Skeletal muscle tissue (tissue), 4 donors: ENCODE measurements around the gene ZNF22. TPM values are rescaled to one million over a fixed set of nuclear protein-coding genes. Genes with fewer than 3 reads are reported as not detected.

ENCODE experiments used
- H3K27ac ChIP-seq: one replicate; pipeline ENCODE4 v1.7.0; 2013; ENCODE audit warnings: mild to moderate bottlenecking, low read depth, low read length, inconsistent platforms
- H3K27me3 ChIP-seq, 3 donors: one replicate each; pipeline ENCODE4 v1.7.0; 2013; ENCODE audit warnings: low read length in 3 of 3; ENCODE audit not compliant: control insufficient read depth in 3 of 3, insufficient read depth in 3 of 3
- H3K36me3 ChIP-seq, 3 donors: one replicate each; pipeline ENCODE4 v1.7.0; 2013; ENCODE audit warnings: low read length in 3 of 3; ENCODE audit not compliant: control insufficient read depth in 3 of 3, insufficient read depth in 3 of 3
- H3K4me1 ChIP-seq, 3 donors: one replicate each; pipeline ENCODE4 v1.7.0; 2013; ENCODE audit warnings: low read length in 3 of 3, mild to moderate bottlenecking in 3 of 3; ENCODE audit not compliant: control insufficient read depth in 3 of 3, insufficient read depth in 3 of 3
- H3K4me3 ChIP-seq, 3 donors: one replicate each; pipeline ENCODE4 v1.7.0; 2013; ENCODE audit warnings: low read length in 3 of 3
- H3K9ac ChIP-seq, 3 donors: one replicate each; pipeline ENCODE4 v1.7.0; 2013; ENCODE audit warnings: low read length in 3 of 3, mild to moderate bottlenecking in 3 of 3, moderate library complexity in 2 of 3, low read depth in 1 of 3
- H3K9me3 ChIP-seq, 3 donors: one replicate each; pipeline ENCODE4 v1.7.0; 2013; ENCODE audit warnings: low read length in 3 of 3; ENCODE audit not compliant: control insufficient read depth in 3 of 3
- total RNA-seq: library from RNA; depleted of rRNA; stranded (reverse); fragments of >200 nt; gene quantifications from one replicate; pipeline ENCODE4 v1.2.3, GENCODE V29; 2014
- donor health status: Osteomylitis.

ZNF22 gene
- total RNA-seq, 1 donor from 2014 or later: 25.6 TPM

DNA sequence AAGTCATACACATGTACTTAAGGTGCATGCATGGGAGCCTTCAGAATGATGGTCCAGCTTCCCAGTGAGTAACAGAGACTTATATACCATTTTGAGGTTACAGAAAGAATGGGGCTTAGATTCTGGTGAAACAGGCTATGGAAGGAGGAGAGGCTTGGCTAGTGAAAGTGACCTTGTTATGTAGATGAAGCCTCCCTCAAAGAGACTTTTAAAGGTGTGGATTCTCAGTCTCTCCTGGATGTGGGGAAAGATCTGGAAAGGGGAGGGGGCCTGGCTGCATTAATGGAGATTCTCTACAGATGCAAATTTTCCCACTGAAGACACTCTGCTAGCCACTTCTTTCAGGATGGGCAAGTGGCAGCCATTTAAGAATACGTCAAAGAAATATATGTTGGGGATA lies 35.6 kb upstream of the ZNF22 start:
- H3K9me3 ChIP-seq: no peaks in the 10 kb centered on the region
- peak overlapping the region in 1 of 3 donors; percentile 82 for H3K9ac ChIP-seq
- H3K27ac ChIP-seq: peak overlapping the region; percentile 88
- H3K4me3 ChIP-seq: no peak overlapping the region
- peaks cover 0 to 6% (median 4%) of the 10 kb centered on the region in 3 donors for H3K36me3 ChIP-seq
- H3K4me1 ChIP-seq: peaks cover 93 to 99% (median 94%) of the 10 kb centered on the region in 3 donors
- H3K27me3 ChIP-seq: no peaks in the 10 kb centered on the region

- Histone ChIP-seq H3K4me3 (no peak overlapping the region), H3K9ac (peak overlapping the region in 2 of 3 donors; percentile 12 to 82), H3K9me3 (no peaks in the 10 kb centered on the region), H3K4me1 (peaks cover 90 to 96% (median 91%) of the 10 kb centered on the region in 3 donors), H3K27me3 (no peaks in the 10 kb centered on the region), H3K27ac (peak overlapping the region; percentile 88), H3K36me3 (peaks cover 0 to 8% (median 7%) of the 10 kb centered on the region in 3 donors)
Measured at GRCh38 chr10:44965651-44966097, 35.0 kb upstream of the ZNF22 start.

GRCh38 chr10:44966129-44966815 lies 34.5 kb upstream of the ZNF22 start:
- Histone ChIP-seq H3K9ac (peak overlapping the region in 1 of 3 donors; percentile 82), H3K27me3 (no peaks in the 10 kb centered on the region), H3K4me1 (peaks cover 85 to 95% (median 89%) of the 10 kb centered on the region in 3 donors), H3K36me3 (peaks cover 4 to 14% (median 12%) of the 10 kb centered on the region in 3 donors), H3K4me3 (peak overlapping the region in 1 of 3 donors; percentile 13), H3K9me3 (no peaks in the 10 kb centered on the region), H3K27ac (peak overlapping the region; percentile 42)

DNA sequence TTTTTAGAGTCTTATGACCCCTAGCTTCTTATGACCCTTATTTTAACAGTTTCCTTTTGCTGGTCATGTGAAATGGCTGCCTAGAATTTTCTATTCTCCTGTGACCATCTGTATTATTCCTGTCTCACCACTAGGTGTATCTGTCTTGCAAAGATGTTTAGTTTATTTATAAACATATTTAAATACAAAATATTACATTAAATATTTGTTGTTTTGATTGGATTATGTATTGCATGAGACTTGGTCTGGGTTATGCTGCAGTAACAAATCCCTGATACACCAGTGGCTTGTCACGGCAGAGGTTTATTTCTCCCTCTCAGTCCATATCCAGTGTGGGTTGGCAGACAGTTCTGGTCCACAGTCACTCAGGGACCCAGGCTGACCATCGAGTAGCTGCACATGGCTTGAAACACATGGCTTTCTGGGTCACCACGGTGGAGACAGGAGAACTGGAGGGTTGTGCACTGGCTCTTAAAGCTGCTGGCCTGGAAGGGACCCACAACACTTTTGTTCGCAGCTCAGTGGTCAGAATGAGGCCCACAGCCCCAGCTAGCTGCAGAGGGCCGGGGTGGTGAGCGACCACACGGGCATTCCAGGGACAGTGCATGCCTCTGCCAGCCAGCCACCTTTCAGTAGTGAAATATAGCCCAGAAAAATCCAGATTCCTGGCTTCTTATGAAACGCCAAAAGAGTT lies 33.8 kb upstream of the ZNF22 start:
- peaks cover 82 to 92% (median 83%) of the 10 kb centered on the region in 3 donors for H3K4me1 ChIP-seq
- no peaks in the 10 kb centered on the region for H3K27me3 ChIP-seq
- H3K9ac ChIP-seq: peak overlapping the region in 1 of 3 donors; percentile 62
- H3K4me3 ChIP-seq: no peak overlapping the region
- peak overlapping the region; percentile 42 for H3K27ac ChIP-seq
- H3K9me3 ChIP-seq: no peaks in the 10 kb centered on the region
- H3K36me3 ChIP-seq: peaks cover 11 to 21% (median 19%) of the 10 kb centered on the region in 3 donors

DNA sequence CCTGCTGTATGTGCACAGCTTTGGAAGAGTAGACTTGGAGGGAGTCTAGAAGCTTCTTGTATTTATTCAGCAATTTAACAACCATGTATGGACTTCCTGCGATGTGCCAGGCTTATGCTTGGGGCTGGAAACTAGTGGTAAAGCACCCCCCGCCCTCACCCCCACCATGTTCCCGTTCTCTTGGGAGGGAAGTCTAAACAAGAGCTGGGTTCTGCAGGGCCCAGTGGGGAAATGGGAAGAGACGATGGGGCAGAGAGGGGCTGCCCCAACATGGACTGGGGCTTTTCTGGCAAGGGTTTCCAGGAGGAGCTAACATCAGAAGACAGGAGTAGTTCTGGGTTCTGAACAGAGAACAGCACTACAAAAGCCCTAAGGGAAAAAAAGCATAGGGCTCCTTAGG lies 33.1 kb upstream of the ZNF22 start:
- Histone ChIP-seq H3K36me3 (peaks cover 16 to 23% (median 23%) of the 10 kb centered on the region in 3 donors), H3K27me3 (no peaks in the 10 kb centered on the region), H3K27ac (peak overlapping the region; percentile 39), H3K4me1 (peaks cover 76 to 86% (median 77%) of the 10 kb centered on the region in 3 donors), H3K9ac (peak overlapping the region in 2 of 3 donors; percentile 19 to 62), H3K4me3 (no peak overlapping the region), H3K9me3 (no peaks in the 10 kb centered on the region)

GRCh38 chr10:44968091-44968490 lies 32.6 kb upstream of the ZNF22 start:
- Histone ChIP-seq H3K36me3 (peaks cover 16 to 23% (median 23%) of the 10 kb centered on the region in 3 donors), H3K4me3 (no peak overlapping the region), H3K9ac (peak overlapping the region; percentile 2 to 62 (median 19)), H3K27ac (peak overlapping the region; percentile 39), H3K4me1 (peaks cover 72 to 83% (median 73%) of the 10 kb centered on the region in 3 donors), H3K9me3 (no peaks in the 10 kb centered on the region), H3K27me3 (no peaks in the 10 kb centered on the region)

- Histone ChIP-seq H3K27me3 (no peaks in the 10 kb centered on the region), H3K4me3 (peak overlapping the region in 1 of 3 donors; percentile 1), H3K4me1 (peaks cover 70 to 83% (median 72%) of the 10 kb centered on the region in 3 donors), H3K9me3 (no peaks in the 10 kb centered on the region), H3K9ac (peak overlapping the region; percentile 2 to 62 (median 19)), H3K36me3 (peaks cover 16 to 23% (median 23%) of the 10 kb centered on the region in 3 donors), H3K27ac (peak overlapping the region; percentile 39)
Measured at GRCh38 chr10:44968500-44969400, 32.0 kb upstream of the ZNF22 start.

DNA sequence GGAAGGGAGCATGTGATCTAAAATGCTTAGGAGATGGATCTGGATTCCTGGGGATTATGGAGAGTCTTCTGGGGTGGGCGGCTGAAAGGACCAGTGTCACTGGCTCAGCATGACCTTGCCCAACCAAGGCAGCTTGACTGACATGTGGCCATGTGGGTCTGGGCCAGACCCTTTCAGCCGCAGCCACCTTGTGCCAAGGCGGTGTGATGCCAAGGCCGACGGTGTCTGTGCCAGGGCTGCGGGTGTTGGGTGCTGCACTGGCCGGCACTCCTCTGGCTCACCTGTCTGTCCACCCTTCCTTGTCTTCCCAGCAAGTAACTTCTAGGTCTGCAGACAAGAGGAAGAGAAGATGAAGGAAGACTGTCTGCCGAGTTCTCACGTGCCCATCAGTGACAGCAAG lies 30.9 kb upstream of the ZNF22 start:
- peaks cover 16 to 23% (median 23%) of the 10 kb centered on the region in 3 donors for H3K36me3 ChIP-seq
- H3K4me3 ChIP-seq: peak overlapping the region in 1 of 3 donors; percentile 41
- H3K27ac ChIP-seq: peak overlapping the region; percentile 39
- peaks cover 69 to 83% (median 71%) of the 10 kb centered on the region in 3 donors for H3K4me1 ChIP-seq
- H3K9me3 ChIP-seq: no peaks in the 10 kb centered on the region
- H3K9ac ChIP-seq: peak overlapping the region in 1 of 3 donors; percentile 33
- H3K27me3 ChIP-seq: no peaks in the 10 kb centered on the region

- H3K4me3 ChIP-seq: no peak overlapping the region
- H3K27me3 ChIP-seq: no peaks in the 10 kb centered on the region
- no peak overlapping the region for H3K9ac ChIP-seq
- no peaks in the 10 kb centered on the region for H3K9me3 ChIP-seq
- peaks cover 16 to 25% (median 23%) of the 10 kb centered on the region in 3 donors for H3K36me3 ChIP-seq
- H3K4me1 ChIP-seq: peaks cover 67 to 77% (median 67%) of the 10 kb centered on the region in 3 donors
- no peak overlapping the region for H3K27ac ChIP-seq
Measured at GRCh38 chr10:44970812-44971395, 29.8 kb upstream of the ZNF22 start.
